ENCODE results near the gene TAS1R1. TPM values are rescaled to one million over a fixed set of nuclear protein-coding genes. Genes with fewer than 3 reads are reported as not detected.

The TAS1R1 gene
- total and polyA plus RNA-seq, 2 experiments from 2014 or later: not detected

DNA sequence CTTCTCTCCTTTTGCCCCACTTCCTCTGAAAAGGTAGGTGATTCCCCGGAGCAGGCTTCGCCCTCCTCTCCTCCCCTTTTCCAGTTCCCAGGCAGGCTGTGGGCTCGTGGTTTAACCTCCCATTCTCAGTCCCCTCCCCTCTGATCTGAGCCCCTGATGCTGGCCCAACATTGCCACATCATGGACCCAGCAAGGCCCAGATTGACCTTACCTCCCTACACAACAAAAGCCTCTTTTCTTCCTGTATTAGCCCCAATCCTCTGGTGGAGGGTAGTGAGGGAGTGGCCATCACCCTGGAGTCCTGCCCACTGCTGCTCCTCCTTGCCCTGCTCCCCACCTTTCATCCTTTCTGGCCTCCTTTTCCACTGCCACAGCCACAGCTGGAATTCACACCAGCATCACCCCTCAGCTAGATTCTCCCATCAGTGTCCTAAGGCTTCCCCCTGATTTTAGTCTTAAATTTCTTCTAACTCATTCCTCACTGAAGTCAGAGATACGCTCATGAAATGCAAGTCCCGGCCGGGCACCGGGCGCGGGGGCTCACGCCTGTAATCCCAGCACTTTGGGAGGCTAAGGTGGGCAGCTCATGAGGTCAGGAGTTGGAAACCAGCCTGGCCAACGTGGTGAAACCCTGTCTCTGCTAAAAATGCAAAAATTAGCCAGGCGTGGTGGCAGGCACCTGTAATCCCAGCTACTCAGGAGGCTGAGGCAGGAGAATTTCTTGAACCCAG is 17.7 kb downstream of the TAS1R1 start:
- H4K20me1 ChIP-seq (ENCODE audit: insufficient read depth): no peaks in the 10 kb centered on the region
- WGBS, 2 experiments (ENCODE audit: low coverage in 1 of 2, low lambda C conversion rate in 2 of 2, missing lambda C conversion rate in 2 of 2): 60 to 62% methylated on average over 12 of the region's 12 CpGs
- TF ChIP-seq EZH2phosphoT487 (IDR thresholded peaks at IDR 0.05; ENCODE audit: insufficient read depth, low read depth) (no peak), EZH2 (IDR thresholded peaks at IDR 0.05; ENCODE audit: insufficient read depth, poor library complexity, severe bottlenecking) (no peak)
- no peak overlapping the region for H3K27ac ChIP-seq
- H2AFZ ChIP-seq: no peak overlapping the region
- in situ Hi-C loops (cut with MboI): no loop called here
- no peaks in the 10 kb centered on the region for H3K9me2 ChIP-seq (ENCODE audit: insufficient read depth)
- no peak for DNase-seq
- H3K4me2 ChIP-seq (ENCODE audit: unreplicated experiment): no peak overlapping the region
- H3K9ac ChIP-seq: no peak overlapping the region
- H3K9me3 ChIP-seq (ENCODE audit: low read depth): no peaks in the 10 kb centered on the region
- H3K4me1 ChIP-seq (ENCODE audit: insufficient read depth): no peaks in the 10 kb centered on the region
- H3K27me3 ChIP-seq (replicated peaks; ENCODE audit: insufficient read depth): no peaks in the 10 kb centered on the region
- H3F3A ChIP-seq (ENCODE audit: insufficient read depth): no peaks in the 10 kb centered on the region
- H3K4me3 ChIP-seq: no peak overlapping the region
- no peaks in the 10 kb centered on the region for H3K79me2 ChIP-seq (ENCODE audit: insufficient read depth)
- H3K36me3 ChIP-seq (ENCODE audit: low read depth): no peaks in the 10 kb centered on the region

DNA sequence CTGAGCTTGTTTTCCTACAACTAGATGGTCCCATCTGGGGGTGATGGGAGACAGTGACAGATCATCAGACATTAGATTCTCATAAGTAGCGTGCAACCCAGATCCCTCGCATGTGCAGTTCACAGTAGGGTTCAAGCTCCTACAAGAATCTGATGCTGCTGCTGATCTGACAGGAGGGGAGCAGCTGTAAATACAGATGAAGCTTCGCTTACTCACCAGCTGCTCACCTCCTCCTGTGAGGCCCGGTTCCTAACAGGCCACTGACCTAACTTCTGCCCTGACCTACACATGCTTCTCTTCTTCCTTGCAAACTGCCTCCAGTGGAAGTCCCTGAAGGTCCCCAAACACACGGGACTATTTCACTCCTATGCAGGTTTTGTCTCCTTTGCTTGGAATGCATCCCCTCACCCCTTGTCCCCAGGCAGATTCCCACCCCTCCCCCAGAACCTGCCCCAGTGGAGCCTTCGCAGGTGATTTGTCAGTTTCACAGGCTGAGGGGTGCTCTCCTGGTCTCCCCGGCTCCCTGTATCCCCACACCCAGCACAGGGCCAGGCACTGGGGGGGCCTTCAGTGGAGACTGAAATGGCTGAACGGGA is 19.0 kb downstream of the TAS1R1 start:
- Histone ChIP-seq H3K79me2 (ENCODE audit: insufficient read depth) (no peaks in the 10 kb centered on the region), H3K9me3 (ENCODE audit: low read depth) (no peaks in the 10 kb centered on the region), H3F3A (ENCODE audit: insufficient read depth) (no peaks in the 10 kb centered on the region), H2AFZ (no peak overlapping the region), H3K27me3 (replicated peaks; ENCODE audit: insufficient read depth) (no peaks in the 10 kb centered on the region), H3K36me3 (ENCODE audit: low read depth) (no peaks in the 10 kb centered on the region), H4K20me1 (ENCODE audit: insufficient read depth) (no peaks in the 10 kb centered on the region), H3K4me2 (ENCODE audit: unreplicated experiment) (no peak overlapping the region), H3K4me1 (ENCODE audit: insufficient read depth) (no peaks in the 10 kb centered on the region), H3K9ac (no peak overlapping the region), H3K9me2 (ENCODE audit: insufficient read depth) (no peaks in the 10 kb centered on the region), H3K27ac (no peak overlapping the region), H3K4me3 (no peak overlapping the region)
- in situ Hi-C loops (cut with MboI): no loop called here
- 64 to 67% methylated on average over 8 of the region's 8 CpGs for WGBS, 2 experiments (ENCODE audit: low coverage in 1 of 2, low lambda C conversion rate in 2 of 2, missing lambda C conversion rate in 2 of 2)
- no peak for TF ChIP-seq EZH2phosphoT487 (IDR thresholded peaks at IDR 0.05; ENCODE audit: insufficient read depth, low read depth)
- TF ChIP-seq EZH2 (IDR thresholded peaks at IDR 0.05; ENCODE audit: insufficient read depth, poor library complexity, severe bottlenecking): no peak
- DNase-seq: no peak

DNA sequence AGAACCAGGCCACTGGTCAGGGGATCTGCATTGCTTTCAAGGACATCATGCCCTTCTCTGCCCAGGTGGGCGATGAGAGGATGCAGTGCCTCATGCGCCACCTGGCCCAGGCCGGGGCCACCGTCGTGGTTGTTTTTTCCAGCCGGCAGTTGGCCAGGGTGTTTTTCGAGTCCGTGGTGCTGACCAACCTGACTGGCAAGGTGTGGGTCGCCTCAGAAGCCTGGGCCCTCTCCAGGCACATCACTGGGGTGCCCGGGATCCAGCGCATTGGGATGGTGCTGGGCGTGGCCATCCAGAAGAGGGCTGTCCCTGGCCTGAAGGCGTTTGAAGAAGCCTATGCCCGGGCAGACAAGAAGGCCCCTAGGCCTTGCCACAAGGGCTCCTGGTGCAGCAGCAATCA is 19.7 kb downstream of the TAS1R1 start:
- Histone ChIP-seq H3K4me2 (ENCODE audit: unreplicated experiment) (no peak overlapping the region), H3K36me3 (ENCODE audit: low read depth) (no peaks in the 10 kb centered on the region), H3K4me3 (no peak overlapping the region), H3K79me2 (ENCODE audit: insufficient read depth) (no peaks in the 10 kb centered on the region), H3K9me3 (ENCODE audit: low read depth) (no peaks in the 10 kb centered on the region), H3K4me1 (ENCODE audit: insufficient read depth) (0 out of 2 replicates have a peak, but pooled peaks cover 3% of the 10 kb centered on the region), H3K9ac (no peak overlapping the region), H2AFZ (no peak overlapping the region), H4K20me1 (ENCODE audit: insufficient read depth) (no peaks in the 10 kb centered on the region), H3K27me3 (replicated peaks; ENCODE audit: insufficient read depth) (no peaks in the 10 kb centered on the region), H3K9me2 (ENCODE audit: insufficient read depth) (no peaks in the 10 kb centered on the region), H3K27ac (no peak overlapping the region), H3F3A (ENCODE audit: insufficient read depth) (no peaks in the 10 kb centered on the region)
- WGBS, 2 experiments (ENCODE audit: low coverage in 1 of 2, low lambda C conversion rate in 2 of 2, missing lambda C conversion rate in 2 of 2): 63 to 67% methylated on average over 14 of the region's 14 CpGs
- TF ChIP-seq EZH2 (IDR thresholded peaks at IDR 0.05; ENCODE audit: insufficient read depth, poor library complexity, severe bottlenecking): no peak
- TF ChIP-seq EZH2phosphoT487 (IDR thresholded peaks at IDR 0.05; ENCODE audit: insufficient read depth, low read depth): no peak
- no peak for DNase-seq
- in situ Hi-C loops (cut with MboI): no loop called here

DNA sequence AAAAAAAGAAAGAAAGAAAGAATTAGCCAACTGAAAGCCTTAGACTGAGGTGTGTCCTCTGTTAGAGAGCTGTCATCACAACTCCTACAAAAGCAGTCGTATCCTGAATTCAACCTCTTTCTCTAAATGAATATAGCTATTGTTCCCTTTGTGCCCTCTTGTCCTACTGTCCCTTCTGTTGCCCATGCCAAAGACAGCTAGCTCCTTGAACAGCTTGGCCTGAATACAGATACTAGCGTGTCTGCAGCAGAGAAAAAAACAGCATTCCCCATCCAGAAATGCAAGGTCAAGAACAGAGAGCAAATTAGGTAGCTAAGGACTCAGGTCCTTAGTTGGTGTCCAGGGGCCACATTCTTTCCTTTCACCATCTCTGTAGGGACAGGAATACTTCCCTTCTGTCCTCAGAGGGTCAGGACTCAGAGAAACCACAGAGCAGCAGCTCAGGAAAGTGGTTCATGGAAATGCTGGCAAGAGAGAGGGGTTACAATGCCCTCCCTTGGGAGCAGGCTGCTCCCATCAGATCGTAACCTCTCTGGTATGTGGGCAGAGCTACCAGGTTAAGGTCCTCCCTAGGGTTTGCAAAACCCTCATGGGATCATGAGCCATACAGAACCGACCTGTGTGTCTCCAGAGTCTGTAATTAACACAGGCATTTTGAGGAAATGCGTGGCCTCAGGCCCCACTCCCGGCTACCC is 22.9 kb downstream of the TAS1R1 start:
- Histone ChIP-seq H3K27me3 (replicated peaks; ENCODE audit: insufficient read depth) (no peaks in the 10 kb centered on the region), H3K9me2 (ENCODE audit: insufficient read depth) (no peaks in the 10 kb centered on the region), H3K4me2 (ENCODE audit: unreplicated experiment) (no peak overlapping the region), H3F3A (ENCODE audit: insufficient read depth) (no peaks in the 10 kb centered on the region), H3K79me2 (ENCODE audit: insufficient read depth) (peaks cover 29% of the 10 kb centered on the region), H3K4me3 (no peak overlapping the region), H2AFZ (no peak overlapping the region), H3K27ac (no peak overlapping the region), H3K36me3 (ENCODE audit: low read depth) (no peaks in the 10 kb centered on the region), H3K4me1 (ENCODE audit: insufficient read depth) (peaks cover 9% of the 10 kb centered on the region; the same call in 1 of the 2 replicates), H4K20me1 (ENCODE audit: insufficient read depth) (no peaks in the 10 kb centered on the region), H3K9me3 (ENCODE audit: low read depth) (no peaks in the 10 kb centered on the region), H3K9ac (no peak overlapping the region)
- DNase-seq: peak; percentile 50
- no peak for TF ChIP-seq EZH2phosphoT487 (IDR thresholded peaks at IDR 0.05; ENCODE audit: insufficient read depth, low read depth)
- no peak for TF ChIP-seq EZH2 (IDR thresholded peaks at IDR 0.05; ENCODE audit: insufficient read depth, poor library complexity, severe bottlenecking)
- 71 to 74% methylated on average over 6 of the region's 6 CpGs for WGBS, 2 experiments (ENCODE audit: low coverage in 1 of 2, low lambda C conversion rate in 2 of 2, missing lambda C conversion rate in 2 of 2)
- in situ Hi-C loops (cut with MboI): no loop called here
